ENCODE data around the gene MSH3.
"Not testable (repeated sequence)": the region's sequence is repeated elsewhere in the genome, so short reads cannot be mapped to it uniquely, and the experiment has no call there.

MSH3 gene

DNA sequence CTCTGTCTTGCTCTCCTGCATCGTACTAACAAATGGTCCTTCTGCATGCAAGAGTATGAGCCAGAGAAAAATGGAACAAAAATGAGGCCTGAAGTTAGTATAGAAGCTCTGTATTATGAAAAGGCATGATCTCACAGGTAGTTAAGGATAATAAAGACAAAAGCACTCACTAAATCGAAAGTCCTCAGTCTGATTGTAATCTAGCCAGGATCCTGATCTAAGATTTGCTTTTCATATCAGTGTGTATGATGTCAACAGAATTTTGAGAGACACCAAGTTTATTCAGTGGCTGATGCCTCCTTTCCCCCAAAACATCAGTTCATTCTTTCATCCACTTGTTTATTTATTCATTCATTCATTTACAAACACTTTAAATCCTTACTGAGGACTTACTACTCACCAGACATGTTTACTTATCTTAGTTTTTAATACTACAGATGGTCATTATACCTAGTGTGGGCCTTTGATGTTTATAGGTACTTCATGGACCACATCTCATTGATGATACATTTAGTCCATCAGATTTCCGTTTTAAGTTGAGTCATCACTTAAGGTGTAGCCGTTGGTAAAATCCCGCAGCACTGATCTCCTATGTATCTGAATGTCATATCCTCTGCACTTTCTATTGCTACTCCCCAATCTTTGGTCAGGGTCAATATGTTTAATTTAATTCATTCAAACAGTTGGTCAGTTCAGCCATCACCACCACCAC, 105.6 kb downstream of the MSH3 start:
- DNase-seq = no peak

DNA sequence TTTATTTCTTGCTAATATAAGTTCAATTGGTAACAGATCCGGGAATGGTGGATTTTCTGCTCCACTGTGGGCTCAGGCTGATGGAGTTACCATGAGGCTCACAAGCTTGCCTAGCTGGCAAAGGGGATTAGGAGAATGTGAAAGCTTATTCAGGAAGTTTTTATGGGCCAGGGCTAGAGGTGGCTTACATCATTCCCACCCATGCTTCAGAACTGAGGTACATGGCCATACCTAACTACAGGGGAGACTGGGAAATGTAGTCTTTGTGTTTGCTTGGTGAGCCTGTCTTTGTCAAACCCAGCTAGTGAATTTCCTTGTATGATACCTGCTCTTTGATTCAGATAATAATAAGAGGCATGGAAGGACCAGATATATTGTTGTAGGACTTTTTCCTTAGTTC, 106.2 kb downstream of the MSH3 start:
- DNase-seq = no peak

DNA sequence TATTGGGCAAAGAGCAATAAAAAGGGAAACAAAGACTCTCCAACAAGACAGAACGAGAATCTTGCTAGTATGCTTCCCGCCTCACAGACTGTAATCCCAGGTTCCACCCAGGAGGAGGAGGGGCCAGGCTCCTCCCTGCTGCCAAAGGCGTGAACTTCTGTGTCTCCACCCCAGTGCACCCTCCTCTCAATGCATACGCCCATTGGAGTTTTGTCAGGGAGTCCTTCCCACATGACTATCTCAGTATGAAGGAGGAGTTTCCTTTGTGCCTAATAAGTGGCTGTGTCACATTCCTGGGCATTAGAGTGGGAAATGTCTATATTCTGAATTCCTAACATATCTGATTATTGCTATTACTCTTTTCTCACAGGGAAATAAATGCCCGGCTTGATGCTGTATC, 106.7 kb downstream of the MSH3 start:
- no peak for DNase-seq

DNA sequence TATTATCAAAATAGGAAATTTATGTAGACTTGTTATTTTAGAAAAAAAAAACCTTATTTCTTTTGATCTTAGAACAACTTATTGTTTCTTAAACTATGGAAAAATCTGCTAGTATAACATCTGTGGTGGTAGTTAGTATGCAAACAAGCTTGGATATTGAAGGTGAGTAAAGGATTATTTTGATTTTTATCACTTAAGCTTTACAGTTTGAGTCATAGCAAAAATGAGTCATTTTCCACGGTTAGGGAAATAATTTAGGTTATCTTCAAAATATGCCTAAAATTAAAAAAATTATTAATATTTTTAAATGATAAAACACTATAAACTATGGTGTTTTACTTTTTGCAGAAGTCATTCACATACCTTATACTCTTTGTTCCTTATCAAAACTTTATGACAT, 107.5 kb downstream of the MSH3 start:
- DNase-seq = no peak

DNA sequence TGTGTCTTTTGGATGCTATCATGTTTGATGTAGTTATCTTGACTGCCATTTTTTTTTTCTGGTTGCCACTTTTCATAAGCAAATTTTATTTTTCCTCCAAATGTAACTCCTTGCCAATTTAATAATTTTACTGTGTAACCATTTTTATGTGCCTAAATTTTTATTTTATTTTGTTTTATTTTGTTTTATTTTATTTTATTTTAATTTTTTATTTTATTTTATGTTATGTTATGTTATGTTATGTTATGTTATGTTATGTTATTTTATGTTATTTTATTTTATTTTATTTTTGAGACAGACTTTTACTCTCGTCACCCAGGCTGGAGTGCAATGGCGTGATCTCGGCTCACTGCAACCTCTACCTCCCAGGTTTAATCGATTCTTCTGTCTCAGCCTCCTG, 108.1 kb downstream of the MSH3 start:
- no peak for DNase-seq

DNA sequence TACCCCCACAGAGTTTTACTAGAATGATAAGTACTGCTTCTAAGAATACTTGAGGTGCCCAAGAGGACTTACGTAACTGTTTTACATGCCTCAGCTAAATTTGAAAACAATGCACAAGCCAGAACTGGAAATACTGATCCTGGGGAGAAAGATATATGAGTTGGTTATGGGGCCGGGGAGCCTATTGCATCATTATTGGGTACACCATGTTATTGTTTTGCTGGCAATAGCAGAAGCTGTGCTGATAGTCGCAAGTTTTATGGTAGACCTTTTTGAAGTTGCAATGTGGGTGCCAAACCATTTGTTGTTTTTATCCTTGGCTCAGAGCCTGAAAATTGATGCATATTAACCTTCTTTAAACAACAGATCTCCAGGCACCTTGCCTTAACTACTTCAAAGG, 108.8 kb downstream of the MSH3 start:
- DNase-seq = no peak

DNA sequence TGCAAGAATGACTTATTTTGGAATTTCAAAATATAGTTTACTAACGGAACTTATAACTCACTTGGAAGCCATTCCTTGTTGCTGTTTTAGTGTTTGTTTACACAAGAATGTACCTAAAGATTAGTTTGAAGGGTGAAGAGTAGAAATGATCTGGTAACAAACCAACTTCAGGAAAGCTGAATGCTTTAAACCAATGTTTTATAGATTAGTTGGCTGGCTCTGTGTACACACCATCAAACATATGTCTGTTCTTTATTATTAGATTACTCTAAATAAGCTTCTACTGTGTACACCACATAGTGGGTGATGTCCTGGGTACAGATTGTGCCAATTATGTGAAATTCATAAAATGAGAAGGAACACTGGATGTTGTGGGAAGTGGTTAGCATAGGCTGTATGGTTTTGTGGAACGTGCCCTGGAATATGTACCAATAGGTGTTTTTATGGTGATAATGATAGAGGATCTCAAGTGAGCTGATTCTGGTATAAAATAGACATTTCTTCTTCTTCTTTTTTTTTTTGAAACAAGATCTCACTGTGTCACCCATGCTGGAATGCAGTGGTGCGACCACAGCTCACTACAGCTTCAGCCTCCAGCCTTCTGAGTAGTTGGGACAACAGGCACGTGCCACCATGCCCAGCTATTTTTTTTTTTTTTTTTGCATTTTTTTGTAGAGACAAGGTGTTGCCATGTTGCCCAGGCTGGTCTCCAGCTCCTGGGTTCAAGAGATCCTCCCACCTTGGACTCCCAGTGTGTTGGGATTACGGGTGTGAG, 109.6 kb downstream of the MSH3 start:
- no peak for DNase-seq

DNA sequence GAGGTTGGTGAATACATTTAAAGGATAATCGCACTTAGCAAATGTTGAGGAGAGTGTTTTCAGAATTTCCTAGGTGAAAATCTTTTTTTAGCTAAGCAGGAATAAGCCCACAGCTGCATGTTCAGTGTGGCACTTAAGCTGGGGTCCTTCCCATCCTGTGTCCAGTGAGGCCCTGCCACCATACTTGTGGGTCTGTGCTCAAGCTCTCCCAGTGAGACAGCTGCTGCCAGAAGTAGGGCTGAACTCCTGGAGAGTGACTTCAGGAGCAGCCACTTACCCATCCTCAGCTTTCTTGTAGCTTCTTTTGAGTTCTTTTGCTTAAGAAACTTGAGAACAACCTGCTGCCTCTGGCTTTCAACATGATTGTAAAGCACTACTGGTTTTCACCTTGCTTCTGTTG, 110.3 kb downstream of the MSH3 start:
- DNase-seq = no peak

DNA sequence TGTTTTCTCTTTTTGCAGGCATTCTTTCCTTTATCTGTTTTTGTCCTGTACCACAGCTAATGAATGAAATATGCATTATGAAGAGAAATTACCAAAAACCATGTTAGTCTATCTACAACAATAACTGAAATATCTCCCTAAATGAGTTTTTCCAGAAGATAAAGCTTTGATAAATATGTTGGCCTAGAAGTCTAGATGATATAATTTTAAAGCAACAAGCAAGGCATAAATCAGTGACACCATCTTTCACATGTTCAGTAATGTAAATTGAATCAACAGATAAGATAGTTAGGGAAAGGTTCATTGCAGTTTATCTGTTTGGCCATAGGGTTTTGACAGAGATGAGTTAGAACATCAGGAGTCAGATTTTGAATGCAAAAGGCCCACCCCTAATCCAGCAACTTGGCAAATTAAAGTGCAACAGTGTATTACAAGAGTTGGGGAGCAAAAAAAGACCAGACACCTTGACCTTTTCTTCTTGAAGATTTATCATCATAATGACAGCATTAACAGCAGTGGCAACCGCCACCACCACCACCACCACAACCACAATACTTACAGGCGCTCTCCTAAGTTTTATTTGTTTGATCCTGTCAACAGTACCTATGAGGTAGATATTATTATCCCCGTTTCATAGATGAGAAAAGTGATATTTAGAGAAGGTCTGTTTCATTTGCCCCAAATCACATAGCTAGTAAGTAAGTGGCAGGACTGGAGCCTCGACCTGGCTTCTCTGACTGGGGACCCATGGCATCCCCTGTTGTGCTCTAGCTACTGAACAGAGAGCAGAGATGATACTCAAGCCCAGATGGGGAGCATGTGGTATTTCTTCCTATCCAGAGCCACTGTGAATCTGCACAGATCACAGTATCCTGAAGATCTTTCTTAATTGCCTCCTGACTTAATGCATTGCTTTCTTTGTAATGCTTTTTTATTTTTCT, 123.2 kb downstream of the MSH3 start:
- DNase-seq = peak; percentile 12

DNA sequence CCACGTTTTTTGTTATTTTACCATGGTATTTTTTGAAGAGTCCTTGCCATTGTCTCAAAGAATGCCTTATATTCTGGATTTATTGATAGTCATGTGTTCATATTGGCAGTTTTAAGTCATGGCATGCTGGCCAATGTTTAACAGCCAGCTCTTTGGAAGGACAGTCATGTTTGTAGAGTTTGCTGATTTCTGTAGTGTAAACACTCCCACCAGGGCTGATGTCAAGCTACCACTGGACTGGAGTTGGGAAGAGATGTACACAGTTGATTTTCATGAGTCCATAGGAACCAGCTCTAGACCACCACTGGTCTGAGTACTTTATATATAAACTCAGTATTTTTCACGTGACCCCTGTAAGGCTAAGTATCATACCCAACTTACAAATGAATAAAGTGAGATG, 125.6 kb downstream of the MSH3 start:
- DNase-seq = no peak

DNA sequence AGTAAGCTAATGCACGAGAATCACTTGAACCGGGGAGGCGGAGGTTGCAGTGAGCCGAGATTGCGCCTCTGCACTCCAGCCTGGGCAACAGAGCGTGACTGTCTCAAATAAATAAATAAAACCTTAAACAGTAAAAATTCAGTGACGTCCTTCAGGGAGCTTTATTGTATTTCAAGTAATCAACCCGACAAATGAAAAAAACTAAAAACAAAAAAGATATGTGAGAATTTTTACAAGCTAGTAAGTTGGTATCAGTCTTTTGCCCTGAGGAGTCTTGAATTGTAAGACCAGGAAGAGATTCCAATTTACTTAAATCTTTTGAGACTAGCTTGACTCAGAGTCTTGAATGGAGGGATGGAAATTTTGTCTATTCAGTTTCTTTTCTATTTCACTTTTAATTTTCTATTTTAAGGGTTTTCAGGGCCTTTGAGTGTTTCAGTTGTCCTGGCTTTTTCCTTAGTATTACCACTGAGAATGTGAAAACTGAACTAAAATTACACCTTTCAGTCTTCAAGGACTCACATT, 126.4 kb downstream of the MSH3 start:
- DNase-seq = no peak

DNA sequence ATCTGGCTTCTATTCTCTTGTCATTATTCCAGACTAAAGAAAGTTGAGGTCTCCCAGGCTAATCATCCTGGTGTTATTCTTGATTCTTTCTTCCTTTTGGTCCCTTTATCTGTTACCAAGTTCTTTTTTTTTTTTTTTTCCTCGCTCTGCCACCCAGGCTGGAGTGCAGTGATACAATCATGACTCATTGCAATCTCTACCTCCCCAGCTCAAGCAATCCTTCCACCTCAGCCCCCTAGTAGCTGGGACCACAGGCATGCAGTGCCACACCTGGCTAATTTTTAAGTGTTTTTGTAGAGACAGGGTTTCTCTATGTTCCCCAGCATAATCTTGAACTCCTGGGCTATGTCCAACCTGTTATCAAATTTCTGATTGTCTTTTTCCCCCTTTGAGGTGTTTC, 126.9 kb downstream of the MSH3 start:
- DNase-seq = no peak

DNA sequence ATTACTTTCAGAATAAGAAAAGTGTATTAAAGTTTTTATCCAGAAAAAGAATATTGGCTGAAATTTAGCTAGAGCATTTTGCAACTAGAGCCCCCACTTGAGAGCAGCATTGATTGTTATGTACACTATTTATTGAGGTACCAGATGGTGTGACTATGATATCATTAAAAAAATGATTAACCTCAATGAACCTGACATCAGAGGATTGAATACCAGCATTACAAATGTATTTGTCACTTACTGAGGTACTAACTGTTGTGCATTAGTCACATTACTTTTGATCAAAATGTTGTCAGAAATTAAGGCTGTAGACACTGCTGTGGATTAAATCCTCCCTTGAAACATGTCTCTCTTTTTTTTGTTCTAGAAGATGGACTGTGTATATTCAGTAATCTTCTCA, 128.2 kb downstream of the MSH3 start:
- no peak for DNase-seq

DNA sequence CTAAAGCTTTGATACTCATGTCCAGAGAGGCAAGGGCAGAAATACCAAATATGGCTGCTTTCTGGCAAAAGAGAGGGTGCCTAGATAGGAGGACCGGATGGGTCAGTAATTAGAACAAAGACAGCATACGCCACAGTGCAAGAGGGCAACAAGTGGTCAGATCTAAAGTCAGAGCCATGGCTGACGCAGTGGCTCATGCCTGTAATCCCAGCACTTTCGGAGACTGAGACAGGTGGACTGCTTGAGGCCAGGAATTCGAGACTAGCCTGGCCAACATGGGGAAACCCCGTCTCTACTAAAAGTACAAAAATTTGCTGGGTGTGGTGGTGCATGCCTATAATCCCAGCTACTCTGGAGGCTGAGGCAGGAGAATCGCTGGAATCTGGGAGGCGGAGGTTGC, 129.3 kb downstream of the MSH3 start:
- DNase-seq = not testable (repeated sequence)

DNA sequence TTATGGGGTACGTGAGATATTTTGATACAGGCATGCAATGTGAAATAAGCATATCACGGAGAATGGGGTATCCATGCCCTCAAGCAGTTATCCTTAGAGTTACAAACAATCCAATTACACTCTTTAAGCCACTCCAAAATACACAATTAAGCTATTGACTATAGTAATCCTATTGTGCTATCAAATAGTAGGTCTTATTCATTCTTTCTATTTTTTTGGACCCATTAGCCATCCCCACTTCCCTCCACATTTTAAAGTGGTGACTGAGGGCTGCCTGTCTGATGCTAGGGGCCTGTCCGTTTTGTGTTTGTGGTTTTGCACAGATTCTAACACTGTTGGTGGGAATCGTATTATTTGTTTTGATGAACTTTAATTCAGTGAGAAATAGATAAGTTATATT, 130.0 kb downstream of the MSH3 start:
- DNase-seq = no peak

DNA sequence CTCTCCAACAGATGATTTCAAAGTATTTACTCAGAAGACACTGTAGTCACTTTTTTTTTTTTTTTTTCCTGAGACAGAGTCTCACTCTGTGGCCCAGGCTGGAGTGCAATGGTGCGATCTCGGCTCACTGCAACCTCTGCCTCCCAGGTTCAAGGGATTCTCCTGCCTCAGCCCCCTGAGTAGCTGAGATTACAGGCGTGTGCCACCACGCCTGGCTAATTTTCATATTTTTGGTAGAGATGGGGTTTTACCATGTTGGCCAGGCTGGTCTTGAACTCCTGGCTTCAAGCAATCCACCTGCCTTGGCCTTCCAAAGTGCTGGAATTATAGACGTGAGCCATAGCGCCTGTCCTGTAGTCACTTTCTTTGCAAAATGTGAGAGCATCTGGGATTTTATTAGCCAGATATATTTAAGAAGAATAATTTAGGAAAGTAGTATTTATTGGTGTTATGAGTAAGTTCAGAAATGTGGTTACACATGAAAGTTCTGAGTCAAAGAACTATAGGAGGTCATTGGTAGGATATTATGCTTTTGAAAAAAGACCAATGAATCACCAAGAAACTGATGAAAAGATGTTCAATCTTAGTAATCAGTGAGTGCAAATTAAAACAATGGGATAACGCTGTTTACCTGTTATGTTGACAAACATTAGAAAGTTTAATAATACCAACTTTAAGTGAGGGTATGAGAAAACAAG, 135.0 kb downstream of the MSH3 start:
- not testable (repeated sequence) for DNase-seq

DNA sequence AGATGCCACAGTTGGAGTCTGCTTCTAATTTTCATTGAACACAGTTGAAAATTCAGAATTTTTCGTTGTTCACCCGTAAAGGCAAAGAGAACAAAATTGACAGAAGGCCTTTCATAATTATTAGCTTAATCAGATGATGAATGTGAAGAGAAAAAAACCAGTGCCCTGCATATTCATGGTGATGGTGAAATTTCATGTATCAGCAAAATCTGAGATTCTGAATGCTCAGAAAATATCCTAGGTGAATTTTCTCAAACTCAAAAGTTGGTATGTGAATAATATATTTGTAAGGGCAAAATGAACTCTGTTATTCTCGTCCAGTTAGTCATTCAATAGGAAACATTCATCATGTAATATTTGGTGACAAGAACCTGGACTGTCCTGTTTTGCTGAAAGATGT, 136.2 kb downstream of the MSH3 start:
- no peak for DNase-seq

DNA sequence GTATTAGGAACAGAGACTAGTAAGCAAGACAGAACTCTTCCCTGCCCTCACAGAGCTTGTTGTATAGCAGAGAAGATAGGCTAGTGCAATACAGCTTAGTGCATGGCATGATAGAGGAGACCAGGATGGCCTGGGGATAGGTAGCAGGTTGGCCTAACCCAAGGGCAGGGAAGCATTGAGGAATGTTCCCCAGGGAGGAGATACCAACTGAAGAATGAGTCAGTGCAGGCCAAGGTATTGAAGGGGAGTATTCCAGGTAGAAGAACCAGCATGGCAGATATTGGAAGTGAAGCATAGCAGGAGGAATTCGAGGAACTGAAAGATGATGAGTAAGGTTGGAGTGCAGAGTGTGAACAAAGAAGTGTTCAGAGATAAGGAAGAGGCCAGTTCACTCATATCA, 138.9 kb downstream of the MSH3 start:
- DNase-seq = no peak

DNA sequence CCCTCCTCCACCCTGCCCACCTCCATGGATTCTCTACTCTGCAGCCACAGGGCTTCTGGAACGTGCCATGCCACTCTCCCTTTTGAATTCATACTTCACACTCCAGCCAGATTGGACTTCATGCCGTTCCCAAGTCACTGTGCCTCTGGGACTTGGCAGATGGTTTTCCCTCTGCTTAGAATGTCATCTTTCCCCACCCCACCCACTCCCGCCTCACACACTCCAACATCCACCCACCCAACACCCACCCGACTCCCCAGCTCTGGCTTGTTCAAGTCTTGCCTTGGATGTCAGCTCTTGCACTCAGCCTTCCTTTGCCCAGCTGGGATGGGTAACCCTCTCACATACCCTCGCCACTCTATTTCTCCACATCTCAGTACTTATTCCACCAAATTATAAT, 142.4 kb downstream of the MSH3 start:
- DNase-seq = no peak

DNA sequence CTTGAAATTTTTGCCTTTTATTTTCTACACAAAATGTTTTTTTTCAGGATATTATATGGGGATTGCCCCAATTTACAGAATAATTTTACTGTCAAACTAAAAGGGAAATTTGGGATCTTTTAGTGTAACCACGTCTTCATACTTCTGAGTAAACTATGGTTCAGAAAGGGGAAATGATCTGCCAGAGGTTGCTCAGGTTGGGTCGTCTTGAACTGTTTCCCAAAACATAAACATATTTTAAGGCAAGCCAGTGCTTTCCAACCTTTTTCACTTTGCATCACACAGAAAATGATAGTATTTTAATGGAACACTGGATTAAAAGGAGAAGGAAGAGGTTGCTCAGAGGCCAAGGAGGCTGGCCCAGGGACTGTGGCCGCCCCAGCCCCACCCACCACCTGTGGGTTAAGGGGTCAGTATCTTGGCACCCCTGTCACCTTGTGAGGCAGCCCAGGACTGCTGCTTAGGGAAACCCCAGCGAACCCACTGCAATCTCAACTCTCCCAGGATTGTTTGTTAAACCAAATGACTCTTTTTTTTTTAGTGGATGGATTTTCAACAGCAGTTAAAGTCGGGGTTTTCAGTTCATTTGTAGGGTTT, 143.1 kb downstream of the MSH3 start:
- DNase-seq = no peak

DNA sequence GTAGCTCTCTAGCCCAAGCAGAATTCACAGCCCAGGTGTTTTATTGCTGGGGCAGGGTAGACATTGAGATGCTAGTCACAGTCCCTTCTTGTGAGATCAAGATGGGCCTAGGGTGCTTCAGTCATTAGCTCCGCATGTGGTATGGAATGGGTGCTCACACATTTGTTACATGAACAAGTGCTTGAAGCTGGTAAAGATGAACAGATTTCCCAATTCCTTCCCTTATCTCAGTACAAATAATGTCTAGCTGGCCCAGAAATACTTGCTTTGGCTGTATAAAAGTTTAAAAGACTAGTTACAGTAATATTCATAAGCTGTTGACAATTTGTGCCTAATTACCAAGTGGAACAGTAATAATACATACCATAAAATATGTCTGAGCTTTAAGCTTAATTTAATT, 143.7 kb downstream of the MSH3 start:
- DNase-seq = no peak

DNA sequence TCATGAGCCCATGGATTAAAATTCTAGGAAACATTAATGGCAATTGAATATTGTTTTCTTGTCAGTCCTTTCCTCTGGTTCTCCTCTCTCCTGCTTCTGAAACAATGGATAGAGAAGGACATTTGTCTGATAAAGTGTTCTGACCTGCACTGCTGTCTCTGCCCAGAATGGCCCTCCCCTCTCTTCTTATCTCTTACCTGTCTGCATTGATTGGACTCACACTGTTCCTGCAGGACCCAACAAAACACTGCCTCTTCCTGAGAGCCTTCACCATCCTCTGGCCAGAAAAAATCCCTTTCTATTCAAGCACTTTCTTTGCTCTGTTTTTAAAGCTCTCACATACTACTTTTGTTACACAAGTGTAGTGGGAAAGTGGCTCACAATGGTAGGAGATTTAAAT, 144.2 kb downstream of the MSH3 start:
- no peak for DNase-seq

All from central memory CD4-positive, alpha-beta T cell (primary cell).